Upper lobe of left lung (tissue), 6 donors: ENCODE measurements around the gene ANKRD34A. TPM values are rescaled to one million over a fixed set of nuclear protein-coding genes. Genes with fewer than 3 reads are reported as not detected.
A peak's percentile ranks its signal among the peaks of the same experiment; 100 is the strongest.

ENCODE experiments used
- ATAC-seq, 2 donors: fragments of 200-7000 bp; cut with Tn5 transposase; one replicate each; pipeline ENCODE4 v1.9.1; 2022; ENCODE audit warnings: mild to moderate bottlenecking in 2 of 2, moderate library complexity in 2 of 2; ENCODE audit not compliant: low FRiP score in 2 of 2
- DNase-seq, 2 donors: peaks; one replicate each; pipeline ENCODE4 v3.0.0-alpha.2; 2019 to 2020
- H3K27ac ChIP-seq, 4 donors: fragments of 200-600 bp; sonication (generic); one replicate each; pipeline ENCODE4 v1.5.1; 2016 to 2019
- H3K27me3 ChIP-seq, 4 donors: fragments of 200-600 bp; sonication (generic); one replicate each; pipeline ENCODE4 v1.5.1; 2017 to 2019
- H3K36me3 ChIP-seq, 4 donors: fragments of 200-600 bp; sonication (generic); one replicate each; pipeline ENCODE4 v1.5.1; 2016 to 2019
- H3K4me1 ChIP-seq, 4 donors: fragments of 200-600 bp; sonication (generic); one replicate each; pipeline ENCODE4 v1.5.1; 2018 to 2019
- H3K4me3 ChIP-seq, 4 donors: fragments of 200-600 bp; sonication (generic); one replicate each; pipeline ENCODE4 v1.5.1; 2017 to 2019; ENCODE audit warnings: mild to moderate bottlenecking in 2 of 4, moderate library complexity in 1 of 4
- H3K9me3 ChIP-seq, 4 donors: fragments of 200-600 bp; sonication (generic); one replicate each; pipeline ENCODE4 v1.5.1; 2018 to 2019
- EP300 ChIP-seq, 4 donors: sonication (generic); formaldehyde crosslinking; IDR thresholded peaks; one replicate each; pipeline ENCODE4 v1.5.1; 2017; ENCODE audit warnings: antibody characterized with exemption in 4 of 4, control low read depth in 2 of 4
- POLR2A ChIP-seq, 4 donors: fragments of 450-650 bp; IDR thresholded peaks; one replicate each; pipeline ENCODE4 v1.5.1; 2016 to 2017; ENCODE audit warnings: antibody characterized with exemption in 4 of 4, mild to moderate bottlenecking in 2 of 4
- POLR2AphosphoS5 ChIP-seq, 2 donors: sonication (generic); formaldehyde crosslinking; IDR thresholded peaks; one replicate each; pipeline ENCODE4 v1.5.1; 2017; ENCODE audit warnings: antibody characterized with exemption in 2 of 2
- WGBS, 2 donors: methylation state at CpG; one replicate each; pipeline ENCODE4 v1.1.5; 2017 to 2018; 5-methylcytosine and 5-hydroxymethylcytosine counted together
- total RNA-seq, 6 donors: library from RNA; depleted of rRNA in 4 of 6; stranded (reverse); fragments of >200 nt in 4 of 6; gene quantifications; one replicate each; pipeline versions ENCODE4 v1.1.0 to v1.2.1, GENCODE V29; 2016 to 2021
- TF ChIP-seq, protein P1 (sequence below), 6 experiments: fragments of 450-650 bp in 4 of 6; fragments of 200-600 bp in 2 of 6; sonication (generic) in 2 of 6; IDR thresholded peaks; one replicate each; pipeline ENCODE4 v1.5.1; 2016 to 2019; ENCODE audit warnings: antibody characterized with exemption in 6 of 6
- donor health status: DM: no; HTN: no; CAD: no; lungs with moderate emphysema.
- donor health status: DM: no; HTN: yes; CAD: no; lungs with severe emphysema.

ANKRD34A gene
- total RNA-seq, 6 donors from 2014 or later: 0.30 to 2.6 (median 0.73) TPM

GRCh38 chr1:145990249-145990855 is 26.0 kb upstream of the ANKRD34A start:
- Histone ChIP-seq H3K4me3 (no peak overlapping the region), H3K27me3 (no peaks in the 10 kb centered on the region), H3K36me3 (peaks cover 26 to 38% (median 30%) of the 10 kb centered on the region in 4 donors), H3K27ac (peak overlapping the region; percentile 93 to 96 (median 96)), H3K9me3 (no peaks in the 10 kb centered on the region), H3K4me1 (peaks cover 27 to 60% (median 38%) of the 10 kb centered on the region in 4 donors)
- ATAC-seq (peak in 1 of 2 donors; percentile 20), DNase-seq (peak in 1 of 2 donors; percentile 53)
- TF ChIP-seq POLR2AphosphoS5 (IDR thresholded peaks at IDR 0.05): peak; percentile 44 to 85
- peak in 1 of 4 donors; percentile 63 for TF ChIP-seq POLR2A (IDR thresholded peaks at IDR 0.05)
- TF ChIP-seq EP300 (IDR thresholded peaks at IDR 0.05): no peak
- WGBS, 2 donors: 64 to 81% methylated on average over 7 of the region's 7 CpGs

GRCh38 chr1:145988773-145989172 is 24.4 kb upstream of the ANKRD34A start:
- ATAC-seq: no peak
- no peak for TF ChIP-seq EP300 (IDR thresholded peaks at IDR 0.05)
- TF ChIP-seq POLR2A (IDR thresholded peaks at IDR 0.05): peak in 1 of 4 donors; percentile 18
- peak in 1 of 2 donors; percentile 30 for TF ChIP-seq POLR2AphosphoS5 (IDR thresholded peaks at IDR 0.05)
- TF ChIP-seq, protein P1, sequence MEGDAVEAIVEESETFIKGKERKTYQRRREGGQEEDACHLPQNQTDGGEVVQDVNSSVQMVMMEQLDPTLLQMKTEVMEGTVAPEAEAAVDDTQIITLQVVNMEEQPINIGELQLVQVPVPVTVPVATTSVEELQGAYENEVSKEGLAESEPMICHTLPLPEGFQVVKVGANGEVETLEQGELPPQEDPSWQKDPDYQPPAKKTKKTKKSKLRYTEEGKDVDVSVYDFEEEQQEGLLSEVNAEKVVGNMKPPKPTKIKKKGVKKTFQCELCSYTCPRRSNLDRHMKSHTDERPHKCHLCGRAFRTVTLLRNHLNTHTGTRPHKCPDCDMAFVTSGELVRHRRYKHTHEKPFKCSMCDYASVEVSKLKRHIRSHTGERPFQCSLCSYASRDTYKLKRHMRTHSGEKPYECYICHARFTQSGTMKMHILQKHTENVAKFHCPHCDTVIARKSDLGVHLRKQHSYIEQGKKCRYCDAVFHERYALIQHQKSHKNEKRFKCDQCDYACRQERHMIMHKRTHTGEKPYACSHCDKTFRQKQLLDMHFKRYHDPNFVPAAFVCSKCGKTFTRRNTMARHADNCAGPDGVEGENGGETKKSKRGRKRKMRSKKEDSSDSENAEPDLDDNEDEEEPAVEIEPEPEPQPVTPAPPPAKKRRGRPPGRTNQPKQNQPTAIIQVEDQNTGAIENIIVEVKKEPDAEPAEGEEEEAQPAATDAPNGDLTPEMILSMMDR (IDR thresholded peaks at IDR 0.05): no peak
- peaks cover 41 to 76% (median 52%) of the 10 kb centered on the region in 4 donors for H3K4me1 ChIP-seq
- H3K9me3 ChIP-seq: no peaks in the 10 kb centered on the region
- H3K36me3 ChIP-seq: peaks cover 13 to 22% (median 14%) of the 10 kb centered on the region in 4 donors
- H3K4me3 ChIP-seq: no peak overlapping the region
- peak overlapping the region; percentile 55 to 98 (median 82) for H3K27ac ChIP-seq
- 41 to 53% methylated on average over 5 of the region's 5 CpGs for WGBS, 2 donors
- peak in 1 of 2 donors; percentile 53 for DNase-seq
- no peaks in the 10 kb centered on the region for H3K27me3 ChIP-seq

GRCh38 chr1:145987926-145988325 is 23.6 kb upstream of the ANKRD34A start:
- Histone ChIP-seq H3K36me3 (peaks cover 5 to 13% (median 5%) of the 10 kb centered on the region in 4 donors), H3K9me3 (no peaks in the 10 kb centered on the region), H3K4me1 (peaks cover 46 to 82% (median 59%) of the 10 kb centered on the region in 4 donors), H3K27me3 (no peaks in the 10 kb centered on the region), H3K27ac (peak overlapping the region; percentile 55 to 98 (median 82)), H3K4me3 (no peak overlapping the region)
- ATAC-seq (no peak), DNase-seq (no peak)
- TF ChIP-seq, protein P1 (IDR thresholded peaks at IDR 0.05): no peak
- TF ChIP-seq EP300 (IDR thresholded peaks at IDR 0.05) (no peak), POLR2AphosphoS5 (IDR thresholded peaks at IDR 0.05) (no peak), POLR2A (IDR thresholded peaks at IDR 0.05) (no peak)
- WGBS, 2 donors: 95 to 100% methylated on average over 1 of the region's 1 CpG

DNA sequence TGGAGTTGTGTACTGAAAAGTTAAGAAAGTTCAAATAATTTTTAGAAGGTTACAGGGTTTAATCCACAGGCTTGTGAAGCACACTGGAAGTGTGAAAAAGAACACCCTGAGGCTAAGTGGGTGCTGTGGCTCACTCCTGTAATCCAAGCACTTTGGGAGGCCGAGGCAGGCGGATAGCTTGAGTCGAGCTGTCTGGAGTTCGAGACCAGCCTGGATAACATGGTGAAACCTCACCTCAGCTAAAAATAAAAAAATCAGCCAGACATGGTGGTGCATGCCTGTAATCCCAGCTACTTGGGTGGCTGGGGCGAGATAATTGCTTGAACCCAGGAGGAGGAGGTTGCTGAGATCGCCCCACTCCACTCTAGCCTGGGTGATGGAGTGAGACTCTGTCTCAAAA is 22.2 kb upstream of the ANKRD34A start:
- Histone ChIP-seq H3K4me3 (no peak overlapping the region), H3K27ac (peak overlapping the region; percentile 79 to 98 (median 96)), H3K4me1 (peaks cover 52 to 87% (median 61%) of the 10 kb centered on the region in 4 donors), H3K9me3 (no peaks in the 10 kb centered on the region), H3K36me3 (no peaks in the 10 kb centered on the region), H3K27me3 (no peaks in the 10 kb centered on the region)
- DNase-seq: no peak
- 93 to 94% methylated on average over 6 of the region's 6 CpGs for WGBS, 2 donors
- no peak for ATAC-seq
- TF ChIP-seq EP300 (IDR thresholded peaks at IDR 0.05) (no peak), POLR2AphosphoS5 (IDR thresholded peaks at IDR 0.05) (no peak), POLR2A (IDR thresholded peaks at IDR 0.05) (no peak)
- TF ChIP-seq, protein P1 (IDR thresholded peaks at IDR 0.05): no peak

GRCh38 chr1:145985502-145986439 is 21.4 kb upstream of the ANKRD34A start:
- H3K4me3 ChIP-seq: peak overlapping the region in 2 of 4 donors; percentile 32
- 26 to 30% methylated on average over 15 of the region's 15 CpGs for WGBS, 2 donors
- ATAC-seq (peak; percentile 71 to 77), DNase-seq (peak; percentile 54 to 71)
- H3K27me3 ChIP-seq: no peaks in the 10 kb centered on the region
- H3K4me1 ChIP-seq: peaks cover 59 to 87% (median 69%) of the 10 kb centered on the region in 4 donors
- no peaks in the 10 kb centered on the region for H3K36me3 ChIP-seq
- TF ChIP-seq, protein P1 (IDR thresholded peaks at IDR 0.05): no peak
- peak; percentile 16 to 32 for TF ChIP-seq POLR2AphosphoS5 (IDR thresholded peaks at IDR 0.05)
- TF ChIP-seq POLR2A (IDR thresholded peaks at IDR 0.05): peak in 1 of 4 donors; percentile 19
- peak in 1 of 4 donors; percentile 45 for TF ChIP-seq EP300 (IDR thresholded peaks at IDR 0.05)
- peak overlapping the region; percentile 79 to 98 (median 96) for H3K27ac ChIP-seq
- H3K9me3 ChIP-seq: no peaks in the 10 kb centered on the region
